CD14-positive monocyte (primary cell): ENCODE results near the gene GRM5. TPM values are rescaled to one million over a fixed set of nuclear protein-coding genes. Genes with fewer than 3 reads are reported as not detected.

ENCODE experiments used
- DNase-seq, 3 donors: peaks; one replicate each; pipeline ENCODE4 v3.0.0-alpha.2; 2011 to 2022
- H2AFZ ChIP-seq: 2 replicates; pipeline ENCODE4 v1.6.0; 2012; ENCODE audit warnings: mild to moderate bottlenecking, low read depth, low read length, inconsistent platforms; ENCODE audit not compliant: insufficient read depth, poor library complexity, severe bottlenecking
- H3K27ac ChIP-seq, 2 donors: 1 replicate in 1 of 2; 2 replicates in 1 of 2; pipeline ENCODE4 v1.5.1; 2012 to 2013; ENCODE audit warnings: low read length in 2 of 2, control low read depth in 1 of 2, inconsistent platforms in 1 of 2, low read depth in 1 of 2, mild to moderate bottlenecking in 1 of 2
- H3K27me3 ChIP-seq, 2 donors: one replicate each; pipeline versions ENCODE4 v1.6.0 to v1.6.1; 2011 to 2013; ENCODE audit warnings: low read length in 2 of 2; ENCODE audit not compliant: control insufficient read depth in 2 of 2, insufficient read depth in 2 of 2
- H3K36me3 ChIP-seq, 2 donors: replicated peaks in 1 of 2; 1 replicate in 1 of 2; 2 replicates in 1 of 2; pipeline versions ENCODE4 v1.5.1 to v1.6.1; 2012 to 2013; ENCODE audit warnings: low read length in 2 of 2, control low read depth in 1 of 2, inconsistent platforms in 1 of 2, mild to moderate bottlenecking in 1 of 2; ENCODE audit not compliant: insufficient read depth in 2 of 2, control insufficient read depth in 1 of 2
- H3K4me1 ChIP-seq, 2 donors: 1 replicate in 1 of 2; 2 replicates in 1 of 2; pipeline versions ENCODE4 v1.5.1 to v1.6.1; 2012 to 2013; ENCODE audit warnings: low read length in 2 of 2, control low read depth in 1 of 2, inconsistent platforms in 1 of 2, mild to moderate bottlenecking in 1 of 2, moderate library complexity in 1 of 2; ENCODE audit not compliant: insufficient read depth in 2 of 2, control insufficient read depth in 1 of 2
- H3K4me2 ChIP-seq: replicated peaks from 2 replicates; pipeline ENCODE3; 2012; ENCODE audit warnings: low read length, moderate library complexity, mild to moderate bottlenecking; ENCODE audit not compliant: poor library complexity, severe bottlenecking; ENCODE audit errors: extremely low read depth
- H3K4me3 ChIP-seq, 3 experiments: fragments of 200-600 bp in 1 of 3; sonication (generic) in 1 of 3; replicated peaks in 1 of 3; 1 replicate in 2 of 3; 2 replicates in 1 of 3; pipeline ENCODE4 v1.5.1; 2011 to 2013; ENCODE audit warnings: low read length in 3 of 3, mild to moderate bottlenecking in 3 of 3, control low read depth in 2 of 3, low read depth in 2 of 3, inconsistent platforms in 1 of 3, moderate library complexity in 1 of 3
- H3K79me2 ChIP-seq: 2 replicates; pipeline ENCODE4 v1.6.0; 2012; ENCODE audit warnings: mild to moderate bottlenecking, control low read depth, inconsistent platforms, low read length, moderate library complexity; ENCODE audit not compliant: insufficient read depth
- H3K9ac ChIP-seq: 2 replicates; pipeline ENCODE4 v1.6.0; 2017; ENCODE audit warnings: low read length, mild to moderate bottlenecking; ENCODE audit not compliant: insufficient read depth, poor library complexity, severe bottlenecking
- H3K9me3 ChIP-seq, 2 donors: replicated peaks in 1 of 2; 1 replicate in 1 of 2; 2 replicates in 1 of 2; pipeline versions ENCODE4 v1.5.1 to v1.6.1; 2012 to 2013; ENCODE audit warnings: low read length in 2 of 2, control low read depth in 1 of 2; ENCODE audit not compliant: control insufficient read depth in 1 of 2, insufficient read depth in 1 of 2
- H4K20me1 ChIP-seq: 2 replicates; pipeline ENCODE4 v1.6.0; 2012; ENCODE audit warnings: mild to moderate bottlenecking, low read length, control low read depth, moderate library complexity; ENCODE audit not compliant: insufficient read depth
- H3K27ac Mint-ChIP-seq, 7 donors: one replicate each; pipeline ENCODE4 v1.8.0; 2020; ENCODE audit warnings: mild to moderate bottlenecking in 7 of 7, mixed read lengths in 7 of 7, moderate library complexity in 6 of 7, inconsistent platforms in 2 of 7
- H3K27me3 Mint-ChIP-seq, 3 donors: one replicate each; pipeline ENCODE4 v1.8.0; 2021 to 2022; ENCODE audit warnings: low read depth in 3 of 3, mild to moderate bottlenecking in 3 of 3, mixed read lengths in 3 of 3, moderate library complexity in 3 of 3, inconsistent platforms in 1 of 3
- H3K36me3 Mint-ChIP-seq, 2 donors: one replicate each; pipeline ENCODE4 v1.8.0; 2020; ENCODE audit warnings: mixed read lengths in 2 of 2, inconsistent platforms in 1 of 2, mild to moderate bottlenecking in 1 of 2
- H3K4me1 Mint-ChIP-seq: one replicate; pipeline ENCODE4 v1.8.0; 2020; ENCODE audit warnings: mild to moderate bottlenecking, mixed read lengths
- H3K4me3 Mint-ChIP-seq, 2 donors: one replicate each; pipeline ENCODE4 v1.8.0; 2020; ENCODE audit warnings: mild to moderate bottlenecking in 2 of 2, mixed read lengths in 2 of 2, moderate library complexity in 1 of 2
- H3K9me3 Mint-ChIP-seq, 7 donors: one replicate each; pipeline ENCODE4 v1.8.0; 2020 to 2022; ENCODE audit warnings: mixed read lengths in 7 of 7, mild to moderate bottlenecking in 6 of 7, moderate library complexity in 6 of 7, inconsistent platforms in 2 of 7
- CTCF ChIP-seq: fragments of 200-600 bp; IDR thresholded peaks from one replicate; pipeline ENCODE4 v1.8.0; 2022; ENCODE audit warnings: antibody characterized with exemption, mild to moderate bottlenecking
- WGBS: methylation state at CpG from one replicate; pipeline ENCODE4 v1.1.5; 2013; ENCODE audit warnings: missing lambda C conversion rate; ENCODE audit not compliant: insufficient coverage; 5-methylcytosine and 5-hydroxymethylcytosine counted together
- intact Hi-C, 2 donors: fragments of 100-400 bp; cut with micrococcal nuclease; formaldehyde crosslinking; loops; one replicate each; pipeline versions ENCODE4 v1.15.0 to v1.15.1; 2023
- polyA plus RNA-seq, 3 donors: library from polyadenylated mRNA; depleted of rRNA in 1 of 3; unstranded in 2 of 3; stranded (reverse) in 1 of 3; fragments of 300-500 nt in 2 of 3; fragments of >200 nt in 1 of 3; fragmentation: Illumina TruSeq in 2 of 3; gene quantifications; 1 replicate in 2 of 3; 2 replicates in 1 of 3; pipeline ENCODE4 v1.2.3, GENCODE V29; 2012 to 2021

GRM5 gene
- polyA plus RNA-seq, 3 donors = not detected

- H3K4me3 ChIP-seq = no peak overlapping the region
- H3K4me3 Mint-ChIP-seq = no peak overlapping the region
- no peak overlapping the region for H3K27ac ChIP-seq
- no peak for TF ChIP-seq CTCF
- no peaks in the 10 kb centered on the region for H3K36me3 ChIP-seq
- no peaks in the 10 kb centered on the region for H3K36me3 Mint-ChIP-seq
- intact Hi-C loops = no loop called here
- H2AFZ ChIP-seq = no peak overlapping the region
- H3K4me1 Mint-ChIP-seq = no peaks in the 10 kb centered on the region
- H3K27ac Mint-ChIP-seq = no peak overlapping the region
- no peak for DNase-seq
- H3K79me2 ChIP-seq = no peaks in the 10 kb centered on the region
- H4K20me1 ChIP-seq = no peaks in the 10 kb centered on the region
- H3K9ac ChIP-seq = no peak overlapping the region
- no peaks in the 10 kb centered on the region for H3K27me3 Mint-ChIP-seq
- H3K9me3 ChIP-seq = no peaks in the 10 kb centered on the region
- no peak overlapping the region for H3K4me2 ChIP-seq
- no peaks in the 10 kb centered on the region for H3K27me3 ChIP-seq
- H3K9me3 Mint-ChIP-seq = peaks cover 0 to 2% (median 0%) of the 10 kb centered on the region in 7 donors
- H3K4me1 ChIP-seq = no peaks in the 10 kb centered on the region
Measured at GRCh38 chr11:88619656-88620385, 446.0 kb downstream of the GRM5 start.

GRCh38 chr11:88619071-88619425 is 446.7 kb downstream of the GRM5 start:
- H3K4me1 ChIP-seq = no peaks in the 10 kb centered on the region
- no peaks in the 10 kb centered on the region for H3K79me2 ChIP-seq
- H3K4me3 Mint-ChIP-seq = no peak overlapping the region
- no peak overlapping the region for H3K4me3 ChIP-seq
- no peak for TF ChIP-seq CTCF
- no peaks in the 10 kb centered on the region for H3K27me3 Mint-ChIP-seq
- WGBS = no CpG with 5 or more reads among the region's 1 CpG
- no peaks in the 10 kb centered on the region for H3K4me1 Mint-ChIP-seq
- no peaks in the 10 kb centered on the region for H3K36me3 Mint-ChIP-seq
- no peaks in the 10 kb centered on the region for H3K27me3 ChIP-seq
- no peaks in the 10 kb centered on the region for H3K9me3 ChIP-seq
- no peak overlapping the region for H3K4me2 ChIP-seq
- no peaks in the 10 kb centered on the region for H4K20me1 ChIP-seq
- H3K9ac ChIP-seq = no peak overlapping the region
- no peak overlapping the region for H2AFZ ChIP-seq
- no peak overlapping the region for H3K27ac ChIP-seq
- intact Hi-C loops = no loop called here
- no peak for DNase-seq
- no peak overlapping the region for H3K27ac Mint-ChIP-seq
- peaks cover 0 to 2% (median 0%) of the 10 kb centered on the region in 7 donors for H3K9me3 Mint-ChIP-seq
- no peaks in the 10 kb centered on the region for H3K36me3 ChIP-seq
